A673 (cell line): ENCODE measurements around the gene ERBB3. TPM values are rescaled to one million over a fixed set of nuclear protein-coding genes. Genes with fewer than 3 reads are reported as not detected.

Experiments
- BruUV-seq: library from RNA; stranded (reverse); fragments of 400-500 nt; replicated peaks from 2 replicates; lab custom pipeline; 2021; lab: Mats Ljungman, UMichigan
- CTCF ChIA-PET: fragments of 300-600 bp; sonication (Branson Sonifier 250); formaldehyde crosslinking; loops from one replicate; lab custom pipeline; 2022; ENCODE audit warnings: antibody characterized with exemption; lab: Charles Lee
- POLR2A ChIA-PET: fragments of 300-600 bp; sonication (Branson Sonifier 250); formaldehyde crosslinking; loops from one replicate; lab custom pipeline; 2022; ENCODE audit warnings: antibody characterized with exemption; ENCODE audit not compliant: low non-redundant PET; lab: Charles Lee
- DNase-seq: peaks from one replicate; pipeline ENCODE4 v3.0.0-alpha.2; 2015; ENCODE audit warnings: low spot score
- H3K27ac ChIP-seq: fragments of 200-600 bp; sonication (generic); 2 replicates; pipeline ENCODE4 v1.5.1; 2016; ENCODE audit warnings: mixed run types, low read depth, mild to moderate bottlenecking, mixed read lengths, antibody characterized with exemption, low read length; ENCODE audit not compliant: poor library complexity, severe bottlenecking
- H3K27me3 ChIP-seq: fragments of 200-600 bp; sonication (generic); replicated peaks from 2 replicates; pipeline ENCODE4 v1.6.1; 2017; ENCODE audit warnings: mixed run types, low read depth, mild to moderate bottlenecking, mixed read lengths, antibody characterized with exemption, low read length; ENCODE audit not compliant: insufficient read depth, poor library complexity
- H3K36me3 ChIP-seq: fragments of 200-600 bp; sonication (generic); 2 replicates; pipeline ENCODE4 v1.6.1; 2016; ENCODE audit warnings: mixed run types, mild to moderate bottlenecking, mixed read lengths, antibody characterized with exemption, low read length; ENCODE audit not compliant: insufficient read depth, poor library complexity, severe bottlenecking
- H3K4me1 ChIP-seq: fragments of 200-600 bp; sonication (generic); 2 replicates; pipeline ENCODE4 v1.6.1; 2017; ENCODE audit warnings: mixed run types, mild to moderate bottlenecking, mixed read lengths, antibody characterized with exemption, low read length; ENCODE audit not compliant: insufficient read depth, poor library complexity, severe bottlenecking
- H3K4me3 ChIP-seq: fragments of 200-600 bp; sonication (generic); 2 replicates; pipeline ENCODE4 v1.5.1; 2016; ENCODE audit warnings: low read depth, mixed run types, mild to moderate bottlenecking, mixed read lengths, low read length; ENCODE audit not compliant: poor library complexity, severe bottlenecking
- H3K9me3 ChIP-seq: fragments of 200-600 bp; sonication (generic); 2 replicates; pipeline ENCODE4 v1.6.1; 2016; ENCODE audit warnings: mixed run types, low read depth, mild to moderate bottlenecking, mixed read lengths, antibody characterized with exemption, low read length; ENCODE audit not compliant: poor library complexity, severe bottlenecking
- EZH2 ChIP-seq: fragments of 200-600 bp; sonication (generic); IDR thresholded peaks from 2 replicates; pipeline ENCODE4 v1.6.1; 2017; ENCODE audit warnings: borderline replicate concordance, low read depth, mild to moderate bottlenecking, mixed read lengths, antibody characterized with exemption, low read length; ENCODE audit not compliant: poor library complexity, severe bottlenecking
- intact Hi-C: fragments of 100-400 bp; cut with micrococcal nuclease; formaldehyde crosslinking; loops from one replicate; pipeline ENCODE4 v1.10.0; 2022; ENCODE audit not compliant: unreplicated experiment
- total RNA-seq: library from RNA; stranded (reverse); gene quantifications from 2 replicates; pipeline ENCODE4 v1.2.3, GENCODE V29; 2021
- TF ChIP-seq, protein P1 (sequence below): fragments of 300-800, 200-600 bp; sonication (generic); conservative IDR thresholded peaks from 2 replicates; pipeline ENCODE4 v1.5.1; 2017; ENCODE audit warnings: low read depth, mild to moderate bottlenecking, antibody characterized with exemption, low read length, moderate library complexity, mixed read lengths

Gene ERBB3
- total RNA-seq, 1 experiment from 2014 or later: 2.0 TPM

DNA sequence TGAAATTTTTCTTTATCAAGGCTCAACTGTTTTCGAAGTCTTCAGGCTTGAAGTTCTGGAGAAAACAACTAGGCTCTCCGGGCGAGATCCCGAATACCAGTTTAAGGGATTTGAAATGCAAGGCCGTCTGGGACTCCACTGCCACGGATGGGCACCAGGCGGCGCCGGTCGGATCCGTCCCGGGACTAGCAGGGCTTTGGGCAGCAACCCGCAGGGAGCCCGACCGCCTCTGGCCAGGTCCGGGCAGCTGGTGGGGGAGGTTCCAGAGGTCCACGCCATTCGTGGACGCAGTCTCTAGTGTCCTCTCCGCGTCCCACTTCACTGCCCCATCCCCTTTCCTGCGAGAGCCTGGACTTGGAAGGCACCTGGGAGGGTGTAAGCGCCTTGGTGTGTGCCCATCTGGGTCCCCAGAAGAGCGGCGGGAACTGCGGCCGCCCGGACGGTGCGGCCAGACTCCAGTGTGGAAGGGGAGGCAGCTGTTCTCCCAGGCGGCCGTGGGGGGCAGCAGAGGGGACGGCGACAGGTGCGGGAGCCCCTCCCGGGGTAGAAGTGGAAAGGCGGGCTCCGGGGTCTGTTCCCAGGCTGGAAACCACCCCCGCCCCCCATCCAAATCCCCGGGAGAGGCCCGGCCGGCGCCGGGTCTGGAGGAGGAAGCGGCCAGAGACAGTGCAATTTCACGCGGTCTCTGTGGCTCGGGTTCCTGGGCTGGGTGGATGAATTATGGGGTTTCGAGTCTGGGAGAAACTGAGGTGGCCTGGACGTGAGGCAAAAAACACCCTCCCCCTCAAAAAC, 838 bp upstream of the ERBB3 start:
- no peaks in the 10 kb centered on the region for H3K36me3 ChIP-seq
- POLR2A ChIA-PET: interaction anchor here (1.1 kb wide), 1 partner anchor 25 kb away, joined by 3 read pairs; the partner anchor contains the start of gene PA2G4
- peak; percentile 76 for DNase-seq
- peak overlapping the region; percentile 59 for H3K4me3 ChIP-seq
- TF ChIP-seq, protein P1, sequence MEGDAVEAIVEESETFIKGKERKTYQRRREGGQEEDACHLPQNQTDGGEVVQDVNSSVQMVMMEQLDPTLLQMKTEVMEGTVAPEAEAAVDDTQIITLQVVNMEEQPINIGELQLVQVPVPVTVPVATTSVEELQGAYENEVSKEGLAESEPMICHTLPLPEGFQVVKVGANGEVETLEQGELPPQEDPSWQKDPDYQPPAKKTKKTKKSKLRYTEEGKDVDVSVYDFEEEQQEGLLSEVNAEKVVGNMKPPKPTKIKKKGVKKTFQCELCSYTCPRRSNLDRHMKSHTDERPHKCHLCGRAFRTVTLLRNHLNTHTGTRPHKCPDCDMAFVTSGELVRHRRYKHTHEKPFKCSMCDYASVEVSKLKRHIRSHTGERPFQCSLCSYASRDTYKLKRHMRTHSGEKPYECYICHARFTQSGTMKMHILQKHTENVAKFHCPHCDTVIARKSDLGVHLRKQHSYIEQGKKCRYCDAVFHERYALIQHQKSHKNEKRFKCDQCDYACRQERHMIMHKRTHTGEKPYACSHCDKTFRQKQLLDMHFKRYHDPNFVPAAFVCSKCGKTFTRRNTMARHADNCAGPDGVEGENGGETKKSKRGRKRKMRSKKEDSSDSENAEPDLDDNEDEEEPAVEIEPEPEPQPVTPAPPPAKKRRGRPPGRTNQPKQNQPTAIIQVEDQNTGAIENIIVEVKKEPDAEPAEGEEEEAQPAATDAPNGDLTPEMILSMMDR: peak; percentile 75
- no peak for TF ChIP-seq EZH2
- intact Hi-C loops: no loop called here
- no peaks in the 10 kb centered on the region for H3K27me3 ChIP-seq
- CTCF ChIA-PET: interaction anchor here (0.5 to 1.0 kb wide), 5 partner anchors 12 to 340 kb away, joined by 3 to 16 read pairs (median 4); partner anchors contain the start of gene ZC3H10
- H3K27ac ChIP-seq: no peak overlapping the region
- no peaks in the 10 kb centered on the region for H3K9me3 ChIP-seq
- no TSS peak for BruUV-seq
- no peaks in the 10 kb centered on the region for H3K4me1 ChIP-seq

DNA sequence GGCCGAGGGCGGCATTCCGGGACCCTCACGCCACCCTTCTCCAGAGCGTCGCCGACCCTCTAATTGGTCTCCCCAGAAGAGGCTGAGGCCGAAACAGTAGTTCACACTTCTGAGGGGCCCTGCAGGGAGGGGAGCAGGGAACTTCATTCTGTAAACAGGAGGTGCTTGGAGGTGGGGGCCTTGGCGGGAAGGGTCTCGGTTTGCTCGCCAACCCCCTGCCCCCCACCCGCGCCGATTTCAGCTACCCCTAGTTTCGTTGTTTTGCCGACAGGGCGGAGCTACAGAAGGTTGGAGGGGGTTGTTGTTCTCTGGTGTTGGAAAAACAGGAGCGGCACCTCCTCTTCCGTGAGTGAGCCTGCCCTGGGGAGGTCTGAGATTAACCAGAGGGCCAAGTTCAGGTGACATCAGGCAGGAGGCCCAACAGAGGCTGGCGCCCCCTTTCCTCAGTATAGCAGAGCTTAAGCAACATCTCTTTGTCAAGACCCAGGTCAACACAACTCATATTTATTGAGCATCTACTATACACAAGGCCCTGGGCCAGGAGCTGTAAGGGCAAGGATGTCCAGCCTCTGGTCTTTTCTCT, 682 bp downstream of the ERBB3 start:
- H3K36me3 ChIP-seq: no peaks in the 10 kb centered on the region
- H3K4me3 ChIP-seq: peak overlapping the region; percentile 59
- DNase-seq: no peak
- intact Hi-C loops: no loop called here
- BruUV-seq: no TSS peak
- CTCF ChIA-PET: interaction anchor here (0.6 kb wide), 2 partner anchors 38 to 70 kb away, joined by 3 to 4 read pairs; no protein-coding TSS in a partner anchor
- no peak for TF ChIP-seq EZH2
- TF ChIP-seq, protein P1: no peak
- POLR2A ChIA-PET: no interaction called here
- no peak overlapping the region for H3K27ac ChIP-seq
- H3K27me3 ChIP-seq: no peaks in the 10 kb centered on the region
- H3K4me1 ChIP-seq: no peaks in the 10 kb centered on the region
- no peaks in the 10 kb centered on the region for H3K9me3 ChIP-seq

DNA sequence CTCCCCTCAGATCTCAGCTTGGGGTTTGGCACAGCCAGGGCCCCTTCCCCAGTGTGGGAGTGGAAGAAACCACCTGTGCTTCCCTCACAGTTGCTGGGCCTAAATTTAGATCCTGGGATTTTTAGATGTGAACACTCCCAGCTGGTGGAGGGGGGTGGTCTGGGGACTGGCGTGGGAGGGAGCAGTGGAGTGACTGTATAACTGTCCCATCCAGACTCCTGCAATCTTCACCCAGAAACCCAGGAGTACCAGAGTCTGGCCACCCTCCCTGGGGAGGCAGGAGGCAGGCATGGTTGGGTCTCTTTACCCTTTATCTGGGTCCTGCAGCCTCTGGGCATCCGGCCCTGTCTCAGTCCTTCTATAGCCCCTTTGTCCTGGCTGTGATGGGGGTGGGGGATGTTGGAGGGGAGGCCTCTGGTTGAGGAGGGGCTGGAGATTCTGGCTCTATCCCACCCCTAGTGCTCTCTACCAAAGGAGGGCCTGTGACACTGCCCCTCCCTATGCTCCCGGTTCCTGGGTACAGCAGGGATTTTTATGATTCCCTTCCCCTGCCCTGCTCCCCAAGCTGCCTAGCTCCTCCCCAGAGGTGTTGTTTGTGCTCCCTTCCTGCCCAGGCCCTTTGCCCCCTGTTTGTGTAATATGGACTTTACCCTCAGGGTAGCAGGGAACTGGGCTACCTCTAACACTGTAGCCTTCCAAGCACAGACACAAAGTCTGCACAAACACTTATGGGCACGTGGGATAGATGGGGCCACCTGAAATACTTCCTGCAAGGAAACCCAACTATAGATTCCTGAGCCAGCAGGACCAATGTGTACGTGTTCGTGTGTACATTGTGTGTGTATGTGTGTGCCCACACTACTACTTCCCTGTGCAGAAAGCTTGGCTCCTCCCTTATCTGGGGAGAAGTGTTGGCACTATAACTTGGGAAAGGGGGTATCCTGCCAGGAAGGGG, 1.7 kb downstream of the ERBB3 start:
- intact Hi-C loops: no loop called here
- Histone ChIP-seq H3K4me3 (no peak overlapping the region), H3K27me3 (no peaks in the 10 kb centered on the region), H3K4me1 (no peaks in the 10 kb centered on the region), H3K9me3 (no peaks in the 10 kb centered on the region), H3K36me3 (no peaks in the 10 kb centered on the region), H3K27ac (no peak overlapping the region)
- ChIA-PET CTCF (no interaction called here), POLR2A (no interaction called here)
- no peak for DNase-seq
- no peak for TF ChIP-seq EZH2
- BruUV-seq: no TSS peak
